ENCODE results near the gene AGXT2.

AGXT2 gene

GRCh38 chr5:35061211-35061770 is 13.5 kb upstream of the AGXT2 start:
- no peak for DNase-seq
- no peak overlapping the region for H3K27ac ChIP-seq
- H3K27me3 ChIP-seq (replicated peaks): no peaks in the 10 kb centered on the region
- in situ Hi-C loops (cut with HindIII; ENCODE audit: low pct_ligation_motif_present, low sequenced_read_pairs): no loop called here
- H3K4me3 ChIP-seq (ENCODE audit: low read depth, low read length): no peak overlapping the region
- no peak for TF ChIP-seq CTCF (IDR thresholded peaks at IDR 0.05; ENCODE audit: low read depth, low read length, missing control alignments)
- H3K36me3 ChIP-seq (replicated peaks): no peaks in the 10 kb centered on the region

GRCh38 chr5:35060236-35060635 is 12.5 kb upstream of the AGXT2 start:
- no peak overlapping the region for H3K4me3 ChIP-seq (ENCODE audit: low read depth, low read length)
- H3K36me3 ChIP-seq (replicated peaks): no peaks in the 10 kb centered on the region
- no peaks in the 10 kb centered on the region for H3K27me3 ChIP-seq (replicated peaks)
- DNase-seq: no peak
- in situ Hi-C loops (cut with HindIII; ENCODE audit: low pct_ligation_motif_present, low sequenced_read_pairs): no loop called here
- H3K27ac ChIP-seq: no peak overlapping the region
- no peak for TF ChIP-seq CTCF (IDR thresholded peaks at IDR 0.05; ENCODE audit: low read depth, low read length, missing control alignments)

- Histone ChIP-seq H3K36me3 (replicated peaks) (no peaks in the 10 kb centered on the region), H3K4me3 (ENCODE audit: low read depth, low read length) (no peak overlapping the region), H3K27me3 (replicated peaks) (no peaks in the 10 kb centered on the region), H3K27ac (no peak overlapping the region)
- no peak for DNase-seq
- no peak for TF ChIP-seq CTCF (IDR thresholded peaks at IDR 0.05; ENCODE audit: low read depth, low read length, missing control alignments)
- in situ Hi-C loops (cut with HindIII; ENCODE audit: low pct_ligation_motif_present, low sequenced_read_pairs): no loop called here
Observed at GRCh38 chr5:35059251-35059650, 11.5 kb upstream of the AGXT2 start.

GRCh38 chr5:35058374-35058788 is 10.6 kb upstream of the AGXT2 start:
- no peak for DNase-seq
- H3K36me3 ChIP-seq (replicated peaks): no peaks in the 10 kb centered on the region
- H3K4me3 ChIP-seq (ENCODE audit: low read depth, low read length): no peak overlapping the region
- in situ Hi-C loops (cut with HindIII; ENCODE audit: low pct_ligation_motif_present, low sequenced_read_pairs): no loop called here
- no peak for TF ChIP-seq CTCF (IDR thresholded peaks at IDR 0.05; ENCODE audit: low read depth, low read length, missing control alignments)
- no peak overlapping the region for H3K27ac ChIP-seq
- no peaks in the 10 kb centered on the region for H3K27me3 ChIP-seq (replicated peaks)

- Histone ChIP-seq H3K27me3 (replicated peaks) (no peaks in the 10 kb centered on the region), H3K4me3 (ENCODE audit: low read depth, low read length) (no peak overlapping the region), H3K27ac (no peak overlapping the region), H3K36me3 (replicated peaks) (no peaks in the 10 kb centered on the region)
- in situ Hi-C loops (cut with HindIII; ENCODE audit: low pct_ligation_motif_present, low sequenced_read_pairs): no loop called here
- no peak for DNase-seq
- no peak for TF ChIP-seq CTCF (IDR thresholded peaks at IDR 0.05; ENCODE audit: low read depth, low read length, missing control alignments)
Observed at GRCh38 chr5:35056686-35057085, 8.9 kb upstream of the AGXT2 start.

GRCh38 chr5:35052838-35053237 is 5.1 kb upstream of the AGXT2 start:
- H3K27ac ChIP-seq: no peak overlapping the region
- TF ChIP-seq CTCF (IDR thresholded peaks at IDR 0.05; ENCODE audit: low read depth, low read length, missing control alignments): no peak
- in situ Hi-C loops (cut with HindIII; ENCODE audit: low pct_ligation_motif_present, low sequenced_read_pairs): no loop called here
- H3K4me3 ChIP-seq (ENCODE audit: low read depth, low read length): no peak overlapping the region
- no peaks in the 10 kb centered on the region for H3K36me3 ChIP-seq (replicated peaks)
- H3K27me3 ChIP-seq (replicated peaks): no peaks in the 10 kb centered on the region
- no peak for DNase-seq
